ENCODE measurements around the gene ARHGAP9.

- TF ChIP-seq, protein P1, sequence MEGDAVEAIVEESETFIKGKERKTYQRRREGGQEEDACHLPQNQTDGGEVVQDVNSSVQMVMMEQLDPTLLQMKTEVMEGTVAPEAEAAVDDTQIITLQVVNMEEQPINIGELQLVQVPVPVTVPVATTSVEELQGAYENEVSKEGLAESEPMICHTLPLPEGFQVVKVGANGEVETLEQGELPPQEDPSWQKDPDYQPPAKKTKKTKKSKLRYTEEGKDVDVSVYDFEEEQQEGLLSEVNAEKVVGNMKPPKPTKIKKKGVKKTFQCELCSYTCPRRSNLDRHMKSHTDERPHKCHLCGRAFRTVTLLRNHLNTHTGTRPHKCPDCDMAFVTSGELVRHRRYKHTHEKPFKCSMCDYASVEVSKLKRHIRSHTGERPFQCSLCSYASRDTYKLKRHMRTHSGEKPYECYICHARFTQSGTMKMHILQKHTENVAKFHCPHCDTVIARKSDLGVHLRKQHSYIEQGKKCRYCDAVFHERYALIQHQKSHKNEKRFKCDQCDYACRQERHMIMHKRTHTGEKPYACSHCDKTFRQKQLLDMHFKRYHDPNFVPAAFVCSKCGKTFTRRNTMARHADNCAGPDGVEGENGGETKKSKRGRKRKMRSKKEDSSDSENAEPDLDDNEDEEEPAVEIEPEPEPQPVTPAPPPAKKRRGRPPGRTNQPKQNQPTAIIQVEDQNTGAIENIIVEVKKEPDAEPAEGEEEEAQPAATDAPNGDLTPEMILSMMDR (IDR thresholded peaks at IDR 0.05; ENCODE audit: insufficient read depth, low read length, poor library complexity, severe bottlenecking): no peak
- no peak for TF ChIP-seq EZH2phosphoT487 (conservative IDR thresholded peaks at IDR 0.05; ENCODE audit: low read length)
Measured at GRCh38 chr12:57524814-57525614, 45.3 kb upstream of the ARHGAP9 start.

Data from SU-DHL-6 (cell line).